Glutamatergic neuron (in vitro differentiated cells): ENCODE data around the gene INSM2. TPM values are rescaled to one million over a fixed set of nuclear protein-coding genes. Genes with fewer than 3 reads are reported as not detected.

Source experiments
- DNase-seq: peaks from one replicate; pipeline ENCODE4 v3.0.0; 2022
- H3K27ac Mint-ChIP-seq: one replicate; pipeline ENCODE4 v1.8.0; 2020; ENCODE audit warnings: mild to moderate bottlenecking, mixed read lengths, inconsistent platforms; ENCODE audit not compliant: unreplicated experiment
- H3K27me3 Mint-ChIP-seq: one replicate; pipeline ENCODE4 v1.8.0; 2020; ENCODE audit warnings: mild to moderate bottlenecking, moderate library complexity, mixed read lengths, inconsistent platforms; ENCODE audit not compliant: unreplicated experiment
- H3K36me3 Mint-ChIP-seq: one replicate; pipeline ENCODE4 v1.8.0; 2020; ENCODE audit warnings: mild to moderate bottlenecking, mixed read lengths, inconsistent platforms; ENCODE audit not compliant: unreplicated experiment
- H3K4me1 Mint-ChIP-seq: one replicate; pipeline ENCODE4 v1.8.0; 2020; ENCODE audit warnings: mild to moderate bottlenecking, low read depth, mixed read lengths, inconsistent platforms; ENCODE audit not compliant: unreplicated experiment
- H3K4me3 Mint-ChIP-seq: one replicate; pipeline ENCODE4 v1.8.0; 2020; ENCODE audit warnings: mild to moderate bottlenecking, mixed read lengths, inconsistent platforms; ENCODE audit not compliant: unreplicated experiment
- H3K9me3 Mint-ChIP-seq: one replicate; pipeline ENCODE4 v1.8.0; 2020; ENCODE audit warnings: mild to moderate bottlenecking, moderate library complexity, mixed read lengths, inconsistent platforms; ENCODE audit not compliant: unreplicated experiment
- total RNA-seq: library from RNA; stranded (reverse); fragmentation: NEBNext Ultra II Directional; extraction: Animal tissue kit (Norgen Biotek cat#: 25700); gene quantifications from one replicate; pipeline ENCODE4 v1.2.1, GENCODE V29; 2021; ENCODE audit not compliant: unreplicated experiment
- TF ChIP-seq, protein P1 (sequence below): fragments of 200-600 bp; sonication (generic); IDR thresholded peaks from one replicate; pipeline ENCODE4 v1.5.0; 2021; ENCODE audit not compliant: partially characterized antibody, unreplicated experiment

INSM2 gene
- total RNA-seq, 1 donor from 2014 or later = 21.7 TPM

DNA sequence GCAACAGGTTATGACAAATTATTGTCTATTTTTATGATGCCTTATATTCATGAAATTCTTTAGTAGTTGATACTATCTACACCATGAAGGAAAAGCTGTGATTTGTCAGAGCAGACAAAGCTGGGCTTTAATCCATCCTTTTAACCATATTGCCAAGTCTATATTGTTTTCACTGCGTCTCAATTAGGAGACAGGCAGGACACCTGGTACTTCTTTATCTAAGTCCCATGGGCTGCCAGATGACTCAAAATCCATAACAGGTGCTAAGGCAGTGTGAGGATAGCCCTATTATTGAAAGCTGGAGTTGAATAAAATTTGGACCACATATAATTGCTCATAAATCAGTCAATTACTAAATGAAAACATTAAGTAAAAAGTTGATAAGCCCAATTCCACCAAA is 22.6 kb downstream of the INSM2 start:
- Mint-ChIP-seq H3K4me1 (peaks cover 40% of the 10 kb centered on the region), H3K36me3 (no peaks in the 10 kb centered on the region), H3K4me3 (peak overlapping the region; percentile 68), H3K27ac (peak overlapping the region; percentile 87), H3K9me3 (peaks cover 4% of the 10 kb centered on the region), H3K27me3 (no peaks in the 10 kb centered on the region)
- peak; percentile 39 for DNase-seq
- TF ChIP-seq, protein P1, sequence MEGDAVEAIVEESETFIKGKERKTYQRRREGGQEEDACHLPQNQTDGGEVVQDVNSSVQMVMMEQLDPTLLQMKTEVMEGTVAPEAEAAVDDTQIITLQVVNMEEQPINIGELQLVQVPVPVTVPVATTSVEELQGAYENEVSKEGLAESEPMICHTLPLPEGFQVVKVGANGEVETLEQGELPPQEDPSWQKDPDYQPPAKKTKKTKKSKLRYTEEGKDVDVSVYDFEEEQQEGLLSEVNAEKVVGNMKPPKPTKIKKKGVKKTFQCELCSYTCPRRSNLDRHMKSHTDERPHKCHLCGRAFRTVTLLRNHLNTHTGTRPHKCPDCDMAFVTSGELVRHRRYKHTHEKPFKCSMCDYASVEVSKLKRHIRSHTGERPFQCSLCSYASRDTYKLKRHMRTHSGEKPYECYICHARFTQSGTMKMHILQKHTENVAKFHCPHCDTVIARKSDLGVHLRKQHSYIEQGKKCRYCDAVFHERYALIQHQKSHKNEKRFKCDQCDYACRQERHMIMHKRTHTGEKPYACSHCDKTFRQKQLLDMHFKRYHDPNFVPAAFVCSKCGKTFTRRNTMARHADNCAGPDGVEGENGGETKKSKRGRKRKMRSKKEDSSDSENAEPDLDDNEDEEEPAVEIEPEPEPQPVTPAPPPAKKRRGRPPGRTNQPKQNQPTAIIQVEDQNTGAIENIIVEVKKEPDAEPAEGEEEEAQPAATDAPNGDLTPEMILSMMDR = no peak

- Mint-ChIP-seq H3K4me3 (peak overlapping the region; percentile 56), H3K27me3 (no peaks in the 10 kb centered on the region), H3K9me3 (peaks cover 4% of the 10 kb centered on the region), H3K4me1 (peaks cover 37% of the 10 kb centered on the region), H3K36me3 (no peaks in the 10 kb centered on the region), H3K27ac (peak overlapping the region; percentile 87)
- TF ChIP-seq, protein P1 = no peak
- DNase-seq = no peak
These were observed 23.3 kb downstream of the INSM2 start for GRCh38 chr14:35557221-35557747.

GRCh38 chr14:35558680-35559079 is 24.7 kb downstream of the INSM2 start:
- no peak for DNase-seq
- TF ChIP-seq, protein P1 = no peak
- Mint-ChIP-seq H3K4me3 (peak overlapping the region; percentile 63), H3K27me3 (no peaks in the 10 kb centered on the region), H3K27ac (peak overlapping the region; percentile 91), H3K9me3 (peaks cover 4% of the 10 kb centered on the region), H3K36me3 (no peaks in the 10 kb centered on the region), H3K4me1 (peaks cover 35% of the 10 kb centered on the region)

- no peaks in the 10 kb centered on the region for H3K36me3 Mint-ChIP-seq
- H3K9me3 Mint-ChIP-seq = no peaks in the 10 kb centered on the region
- no peak for DNase-seq
- H3K27ac Mint-ChIP-seq = peak overlapping the region; percentile 33
- no peaks in the 10 kb centered on the region for H3K27me3 Mint-ChIP-seq
- TF ChIP-seq, protein P1 = no peak
- peaks cover 12% of the 10 kb centered on the region for H3K4me1 Mint-ChIP-seq
- no peak overlapping the region for H3K4me3 Mint-ChIP-seq
These were observed 32.0 kb downstream of the INSM2 start for GRCh38 chr14:35565871-35566464.

DNA sequence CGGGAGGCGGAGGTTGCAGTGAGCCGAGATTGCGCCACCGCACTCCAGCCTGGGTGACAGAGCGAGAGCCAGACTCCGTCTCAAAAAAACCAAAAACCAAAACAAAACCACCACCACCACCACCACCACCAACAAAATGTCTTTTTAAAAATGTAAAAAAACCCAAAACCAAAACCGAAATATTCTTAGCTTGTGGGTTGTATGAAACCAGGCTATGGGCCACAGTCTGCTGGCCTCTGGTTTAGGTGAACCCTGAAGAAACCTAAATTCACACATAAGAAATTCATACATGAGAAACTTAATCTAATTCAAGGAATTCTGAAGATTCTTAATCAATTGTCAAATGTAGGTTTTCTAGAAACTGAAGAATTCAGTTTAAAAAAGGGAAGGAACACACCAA is 37.6 kb downstream of the INSM2 start:
- Mint-ChIP-seq H3K4me3 (no peak overlapping the region), H3K4me1 (peaks cover 3% of the 10 kb centered on the region), H3K9me3 (no peaks in the 10 kb centered on the region), H3K27ac (no peak overlapping the region), H3K27me3 (no peaks in the 10 kb centered on the region), H3K36me3 (no peaks in the 10 kb centered on the region)
- TF ChIP-seq, protein P1 = no peak
- no peak for DNase-seq
